PFSK-1 (cell line): Measurements from ENCODE around the gene LRRIQ1.

Experiments used
- FOXP2 ChIP-seq: optimal IDR thresholded peaks from 2 replicates; pipeline ENCODE3; 2011; ENCODE audit warnings: borderline replicate concordance, control low read depth, inconsistent platforms; ENCODE audit not compliant: insufficient read depth; ENCODE audit errors: extremely low read length, extremely low read depth
- POLR2AphosphoS5 ChIP-seq: IDR thresholded peaks from 2 replicates; pipeline ENCODE4 v1.6.1; 2012; ENCODE audit warnings: low read depth, mild to moderate bottlenecking, control low read depth, low read length, moderate library complexity
- SIN3A ChIP-seq: IDR thresholded peaks from 2 replicates; pipeline ENCODE4 v1.6.1; 2012; ENCODE audit warnings: mild to moderate bottlenecking, low read length, moderate library complexity, borderline replicate concordance; ENCODE audit not compliant: insufficient read depth
- TAF1 ChIP-seq: IDR thresholded peaks from 2 replicates; pipeline ENCODE4 v1.6.1; 2012; ENCODE audit warnings: low read length, control low read depth, borderline replicate concordance; ENCODE audit not compliant: insufficient read depth
- TF ChIP-seq, protein P1 (sequence below), 2 experiments: IDR thresholded peaks; 2 replicates each; pipeline versions ENCODE4 v1.6.1 to v1.8.0; 2011 to 2012; ENCODE audit warnings: low read depth in 2 of 2, low read length in 2 of 2, control low read depth in 1 of 2, inconsistent platforms in 1 of 2, mild to moderate bottlenecking in 1 of 2, moderate library complexity in 1 of 2; ENCODE audit not compliant: insufficient read depth in 1 of 2

LRRIQ1 gene

DNA sequence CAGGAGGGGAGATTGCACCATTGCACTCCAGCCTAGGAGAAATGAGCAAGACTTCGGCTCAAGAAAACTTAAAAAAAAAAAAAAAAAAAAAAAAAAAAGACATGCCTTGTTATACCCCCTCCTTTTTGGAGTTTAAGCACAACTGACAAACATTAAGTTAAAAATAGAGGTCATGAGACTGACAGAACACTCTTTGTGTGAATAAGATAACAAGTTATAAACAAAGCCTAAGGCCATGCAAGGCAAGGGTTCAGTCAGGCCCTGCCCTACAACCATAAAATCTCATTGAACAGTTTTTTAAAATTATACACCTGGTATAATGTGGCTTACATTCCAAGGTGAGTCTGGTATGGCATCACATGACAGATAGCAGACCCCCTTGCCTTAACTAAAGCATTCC is 39.4 kb upstream of the LRRIQ1 start:
- TF ChIP-seq FOXP2 (no peak), SIN3A (no peak), POLR2AphosphoS5 (no peak), TAF1 (no peak)
- TF ChIP-seq, protein P1, sequence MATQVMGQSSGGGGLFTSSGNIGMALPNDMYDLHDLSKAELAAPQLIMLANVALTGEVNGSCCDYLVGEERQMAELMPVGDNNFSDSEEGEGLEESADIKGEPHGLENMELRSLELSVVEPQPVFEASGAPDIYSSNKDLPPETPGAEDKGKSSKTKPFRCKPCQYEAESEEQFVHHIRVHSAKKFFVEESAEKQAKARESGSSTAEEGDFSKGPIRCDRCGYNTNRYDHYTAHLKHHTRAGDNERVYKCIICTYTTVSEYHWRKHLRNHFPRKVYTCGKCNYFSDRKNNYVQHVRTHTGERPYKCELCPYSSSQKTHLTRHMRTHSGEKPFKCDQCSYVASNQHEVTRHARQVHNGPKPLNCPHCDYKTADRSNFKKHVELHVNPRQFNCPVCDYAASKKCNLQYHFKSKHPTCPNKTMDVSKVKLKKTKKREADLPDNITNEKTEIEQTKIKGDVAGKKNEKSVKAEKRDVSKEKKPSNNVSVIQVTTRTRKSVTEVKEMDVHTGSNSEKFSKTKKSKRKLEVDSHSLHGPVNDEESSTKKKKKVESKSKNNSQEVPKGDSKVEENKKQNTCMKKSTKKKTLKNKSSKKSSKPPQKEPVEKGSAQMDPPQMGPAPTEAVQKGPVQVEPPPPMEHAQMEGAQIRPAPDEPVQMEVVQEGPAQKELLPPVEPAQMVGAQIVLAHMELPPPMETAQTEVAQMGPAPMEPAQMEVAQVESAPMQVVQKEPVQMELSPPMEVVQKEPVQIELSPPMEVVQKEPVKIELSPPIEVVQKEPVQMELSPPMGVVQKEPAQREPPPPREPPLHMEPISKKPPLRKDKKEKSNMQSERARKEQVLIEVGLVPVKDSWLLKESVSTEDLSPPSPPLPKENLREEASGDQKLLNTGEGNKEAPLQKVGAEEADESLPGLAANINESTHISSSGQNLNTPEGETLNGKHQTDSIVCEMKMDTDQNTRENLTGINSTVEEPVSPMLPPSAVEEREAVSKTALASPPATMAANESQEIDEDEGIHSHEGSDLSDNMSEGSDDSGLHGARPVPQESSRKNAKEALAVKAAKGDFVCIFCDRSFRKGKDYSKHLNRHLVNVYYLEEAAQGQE (IDR thresholded peaks at IDR 0.05; ENCODE audit: insufficient read depth in 1 of 2, low read depth in 2 of 2, low read length in 2 of 2) = no peak

DNA sequence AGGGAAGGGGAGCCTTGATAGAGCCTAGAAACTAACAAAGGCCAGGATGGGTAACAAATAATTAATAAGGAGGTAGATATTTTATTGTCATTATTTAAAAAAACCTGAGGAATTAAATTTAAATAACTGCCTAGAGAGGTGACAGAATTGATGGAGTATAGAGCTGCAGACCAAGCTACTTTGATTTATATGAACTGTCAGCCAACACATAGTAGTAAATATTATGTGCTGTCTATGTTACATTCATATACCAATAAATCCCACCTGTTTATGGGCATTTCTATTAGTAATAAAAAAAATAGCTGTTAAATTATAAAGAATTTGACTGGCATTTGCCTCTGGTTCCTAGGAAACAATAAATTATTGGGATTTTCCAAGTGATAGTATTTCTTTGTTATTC is 37.8 kb upstream of the LRRIQ1 start:
- TF ChIP-seq SIN3A (no peak), TAF1 (no peak), POLR2AphosphoS5 (no peak), FOXP2 (no peak)
- TF ChIP-seq, protein P1 (IDR thresholded peaks at IDR 0.05; ENCODE audit: insufficient read depth in 1 of 2, low read depth in 2 of 2, low read length in 2 of 2) = no peak

DNA sequence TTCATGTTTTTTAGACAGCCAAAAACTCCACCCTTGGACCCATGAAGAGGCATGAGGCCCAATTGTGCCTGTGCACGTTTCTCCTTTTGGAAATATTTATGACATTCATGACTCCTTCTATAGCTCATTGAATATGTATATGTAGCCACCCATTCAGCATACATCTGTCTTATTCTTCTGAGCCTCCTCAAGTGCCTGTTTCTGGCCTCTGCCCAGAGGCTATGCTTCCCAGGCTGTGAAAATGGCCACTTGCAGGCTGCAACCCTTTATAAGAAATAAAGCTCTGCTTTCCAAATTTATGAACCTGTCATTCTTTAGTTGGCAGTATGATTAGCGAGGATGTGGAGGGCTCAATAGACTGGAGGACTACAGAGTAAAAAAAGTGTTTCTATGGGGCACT is 35.4 kb upstream of the LRRIQ1 start:
- TF ChIP-seq TAF1 (no peak), SIN3A (no peak), POLR2AphosphoS5 (no peak), FOXP2 (no peak)
- TF ChIP-seq, protein P1 (IDR thresholded peaks at IDR 0.05; ENCODE audit: insufficient read depth in 1 of 2, low read depth in 2 of 2, low read length in 2 of 2) = no peak

- no peak for TF ChIP-seq POLR2AphosphoS5
- TF ChIP-seq TAF1 = no peak
- TF ChIP-seq FOXP2 = no peak
- no peak for TF ChIP-seq SIN3A
- TF ChIP-seq, protein P1 (IDR thresholded peaks at IDR 0.05; ENCODE audit: insufficient read depth in 1 of 2, low read depth in 2 of 2, low read length in 2 of 2) = no peak
Observed at GRCh38 chr12:85002778-85003296, 33.3 kb upstream of the LRRIQ1 start.

GRCh38 chr12:85004204-85004603 is 31.9 kb upstream of the LRRIQ1 start:
- TF ChIP-seq, protein P1 (IDR thresholded peaks at IDR 0.05; ENCODE audit: insufficient read depth in 1 of 2, low read depth in 2 of 2, low read length in 2 of 2) = no peak
- TF ChIP-seq TAF1 (no peak), SIN3A (no peak), FOXP2 (no peak), POLR2AphosphoS5 (no peak)
